H1 (cell line): ENCODE data around the gene RHOB. TPM values are rescaled to one million over a fixed set of nuclear protein-coding genes. Genes with fewer than 3 reads are reported as not detected.

Experiments
- CTCF ChIA-PET: fragments of 300-600 bp; sonication (Branson Sonifier 250); formaldehyde crosslinking; loops from one replicate; lab custom pipeline; 2021; ENCODE audit not compliant: partially characterized antibody; lab: Charles Lee
- POLR2A ChIA-PET: fragments of 300-600 bp; sonication (Branson Sonifier 250); formaldehyde crosslinking; loops from one replicate; lab custom pipeline; 2021; ENCODE audit warnings: inconsistent platforms; ENCODE audit not compliant: partially characterized antibody; lab: Charles Lee
- DNase-seq, 2 experiments: peaks; one replicate each; pipeline versions ENCODE4 v3.0.0 to v3.0.0-alpha.2; 2010 to 2022; ENCODE audit warnings: low spot score in 2 of 2, low read depth in 1 of 2, mixed read lengths in 1 of 2
- FAIRE-seq: peaks from 2 replicates; lab custom pipeline; 2011; peaks lifted over from hg19 to GRCh38; lab: Jason Lieb, UNC
- H2AFZ ChIP-seq: 2 replicates; pipeline ENCODE4 v1.8.1; 2012; ENCODE audit warnings: low read length, inconsistent platforms
- H2AK5ac ChIP-seq: 2 replicates; pipeline ENCODE4 v1.6.1; 2013; ENCODE audit warnings: low read depth, low read length
- H2BK120ac ChIP-seq: replicated peaks from 2 replicates; pipeline ENCODE3; 2013; ENCODE audit warnings: low read depth, low read length, inconsistent platforms
- H2BK12ac ChIP-seq: 2 replicates; pipeline ENCODE4 v1.6.1; 2013; ENCODE audit warnings: low read depth, low read length
- H2BK15ac ChIP-seq: 2 replicates; pipeline ENCODE4 v1.6.1; 2013; ENCODE audit warnings: low read length
- H2BK20ac ChIP-seq: 2 replicates; pipeline ENCODE4 v1.6.1; 2013; ENCODE audit warnings: low read length
- H2BK5ac ChIP-seq: 2 replicates; pipeline ENCODE4 v1.6.1; 2013; ENCODE audit warnings: low read depth, low read length
- H3K14ac ChIP-seq: 2 replicates; pipeline ENCODE4 v1.6.1; 2013; ENCODE audit warnings: inconsistent platforms; ENCODE audit not compliant: insufficient read length
- H3K18ac ChIP-seq: 2 replicates; pipeline ENCODE4 v1.6.1; 2013; ENCODE audit warnings: low read length; ENCODE audit errors: extremely low read depth
- H3K23ac ChIP-seq: 2 replicates; pipeline ENCODE4 v1.6.1; 2013; ENCODE audit warnings: inconsistent platforms; ENCODE audit not compliant: insufficient read length
- H3K23me2 ChIP-seq: 2 replicates; pipeline ENCODE4 v1.6.1; 2013; ENCODE audit warnings: low read depth, low read length
- H3K27ac ChIP-seq: 2 replicates; pipeline ENCODE4 v1.6.1; 2011; ENCODE audit warnings: low read depth, low read length, inconsistent platforms
- H3K27me3 ChIP-seq, 4 experiments: replicated peaks in 1 of 4; 1 replicate in 1 of 4; 2 replicates in 3 of 4; pipeline versions ENCODE4 v1.6.1 to v1.8.1; 2011 to 2013; ENCODE audit warnings: low read length in 3 of 4, mild to moderate bottlenecking in 3 of 4, inconsistent platforms in 2 of 4, mixed read lengths in 2 of 4, moderate library complexity in 1 of 4; ENCODE audit not compliant: control insufficient read depth in 3 of 4, insufficient read depth in 3 of 4; ENCODE audit errors: extremely low read depth in 1 of 4
- H3K36me3 ChIP-seq, 4 experiments: 2 replicates each; pipeline versions ENCODE4 v1.6.1 to v1.8.1; 2011 to 2013; ENCODE audit warnings: mild to moderate bottlenecking in 4 of 4, low read length in 3 of 4, moderate library complexity in 2 of 4, control low read depth in 1 of 4, inconsistent platforms in 1 of 4; ENCODE audit not compliant: insufficient read depth in 4 of 4, control insufficient read depth in 2 of 4
- H3K4ac ChIP-seq: replicated peaks from 2 replicates; pipeline ENCODE3; 2013; ENCODE audit warnings: low read length, low read depth, mixed read lengths, inconsistent platforms; ENCODE audit not compliant: insufficient read length
- H3K4me1 ChIP-seq, 4 experiments: replicated peaks in 1 of 4; 1 replicate in 1 of 4; 2 replicates in 3 of 4; pipeline versions ENCODE4 v1.6.1 to v1.8.1; 2011 to 2013; ENCODE audit warnings: low read length in 3 of 4, inconsistent platforms in 2 of 4, mixed read lengths in 1 of 4; ENCODE audit not compliant: insufficient read depth in 4 of 4, control insufficient read depth in 3 of 4
- H3K4me2 ChIP-seq, 2 experiments: 2 replicates each; pipeline versions ENCODE4 v1.6.1 to v1.8.1; 2011 to 2013; ENCODE audit warnings: low read depth in 2 of 2, low read length in 2 of 2, control low read depth in 1 of 2, inconsistent platforms in 1 of 2, mild to moderate bottlenecking in 1 of 2; ENCODE audit not compliant: insufficient read depth in 1 of 2
- H3K4me3 ChIP-seq, 4 experiments: fragments of 200-600, 300-600 bp in 1 of 4; sonication (generic), shearing (Covaris generic), sonication (Bioruptor Twin) in 1 of 4; 2 replicates each; pipeline versions ENCODE4 v1.5.1 to v1.8.1; 2011 to 2016; ENCODE audit warnings: low read length in 4 of 4, low read depth in 3 of 4, control low read depth in 2 of 4, inconsistent platforms in 2 of 4, mild to moderate bottlenecking in 2 of 4, mixed read lengths in 1 of 4, moderate library complexity in 1 of 4; ENCODE audit not compliant: insufficient read depth in 2 of 4; ENCODE audit errors: extremely low read depth in 1 of 4
- H3K56ac ChIP-seq: replicated peaks from 2 replicates; pipeline ENCODE3; 2013; ENCODE audit warnings: low read depth, mild to moderate bottlenecking, mixed read lengths, low read length, inconsistent platforms; ENCODE audit not compliant: insufficient read length
- H3K79me1 ChIP-seq: 2 replicates; pipeline ENCODE4 v1.6.1; 2013; ENCODE audit warnings: low read depth, low read length, control low read depth
- H3K79me2 ChIP-seq, 2 experiments: 2 replicates each; pipeline versions ENCODE4 v1.6.1 to v1.8.1; 2012 to 2013; ENCODE audit warnings: low read length in 2 of 2, mild to moderate bottlenecking in 2 of 2, inconsistent platforms in 1 of 2; ENCODE audit not compliant: insufficient read depth in 2 of 2, control insufficient read depth in 1 of 2
- H3K9ac ChIP-seq, 4 experiments: replicated peaks in 1 of 4; 1 replicate in 1 of 4; 2 replicates in 3 of 4; pipeline versions ENCODE4 v1.6.1 to v1.8.1; 2011 to 2013; ENCODE audit warnings: low read depth in 3 of 4, low read length in 3 of 4, control low read depth in 2 of 4, mild to moderate bottlenecking in 2 of 4, moderate library complexity in 2 of 4, inconsistent platforms in 1 of 4; ENCODE audit errors: extremely low read depth in 1 of 4
- H3K9me3 ChIP-seq, 2 experiments: 2 replicates each; pipeline versions ENCODE4 v1.6.1 to v1.8.1; 2012 to 2013; ENCODE audit warnings: mild to moderate bottlenecking in 2 of 2, moderate library complexity in 2 of 2, control low read depth in 1 of 2, inconsistent platforms in 1 of 2, low read depth in 1 of 2, low read length in 1 of 2, mixed read lengths in 1 of 2; ENCODE audit not compliant: insufficient read depth in 2 of 2
- H4K20me1 ChIP-seq, 2 experiments: replicated peaks in 1 of 2; 2 replicates each; pipeline versions ENCODE3 to v1.8.1; 2011 to 2013; ENCODE audit warnings: inconsistent platforms in 2 of 2, low read length in 2 of 2, mild to moderate bottlenecking in 1 of 2; ENCODE audit not compliant: insufficient read depth in 2 of 2, control insufficient read depth in 1 of 2
- H4K5ac ChIP-seq: 2 replicates; pipeline ENCODE4 v1.6.1; 2013; ENCODE audit warnings: low read length, low read depth, mixed read lengths, inconsistent platforms; ENCODE audit not compliant: insufficient read length
- H4K8ac ChIP-seq: 2 replicates; pipeline ENCODE4 v1.8.0; 2013; ENCODE audit warnings: mild to moderate bottlenecking, moderate library complexity, low read length, inconsistent platforms; ENCODE audit not compliant: insufficient read depth; ENCODE audit errors: extremely low read depth
- H4K91ac ChIP-seq: replicated peaks from 2 replicates; pipeline ENCODE3; 2013; ENCODE audit warnings: low read length, mixed read lengths, inconsistent platforms; ENCODE audit not compliant: insufficient read length
- CBX8 ChIP-seq: fragments of 300-800, 300-1000 bp; sonication (generic); IDR thresholded peaks from 2 replicates; pipeline ENCODE4 v1.7.1; 2016; ENCODE audit warnings: low read depth, low read length, borderline replicate concordance
- JUN ChIP-seq: IDR thresholded peaks from 2 replicates; pipeline ENCODE4 v1.6.1; 2011; ENCODE audit warnings: low read depth, mild to moderate bottlenecking, improper control_type of control experiment, low read length
- RNF2 ChIP-seq: fragments of 200-900, 300-1000 bp; sonication (generic); IDR thresholded peaks from 2 replicates; pipeline ENCODE4 v1.7.1; 2016; ENCODE audit warnings: borderline replicate concordance, low read depth, mild to moderate bottlenecking, antibody characterized with exemption, low read length; ENCODE audit not compliant: poor library complexity, severe bottlenecking; ENCODE audit errors: missing control alignments
- SIN3A ChIP-seq, 2 experiments: IDR thresholded peaks in 1 of 2; conservative IDR thresholded peaks in 1 of 2; 2 replicates each; pipeline ENCODE4 v1.6.1; 2011 to 2012; ENCODE audit warnings: low read length in 2 of 2, improper control_type of control experiment in 1 of 2, low read depth in 1 of 2, mild to moderate bottlenecking in 1 of 2
- SUZ12 ChIP-seq: fragments of 200-600 bp; sonication (generic); IDR thresholded peaks from 2 replicates; pipeline ENCODE4 v1.6.1; 2012; ENCODE audit warnings: mild to moderate bottlenecking, inconsistent platforms, low read length, moderate library complexity, mixed read lengths
- WGBS, 2 experiments: shearing (Covaris generic) in 1 of 2; methylation state at CpG; one replicate each; pipeline versions ENCODE4 v1.1.6 to v1.1.7; 2013 to 2015; ENCODE audit warnings: low lambda C conversion rate in 2 of 2, mixed read lengths in 2 of 2, inconsistent platforms in 1 of 2, low coverage in 1 of 2, missing lambda C conversion rate in 1 of 2; ENCODE audit not compliant: insufficient replicate concordance in 2 of 2, insufficient coverage in 1 of 2, insufficient read length in 1 of 2; ENCODE audit errors: extremely low coverage in 1 of 2, missing lambda C conversion rate in 1 of 2; 5-methylcytosine and 5-hydroxymethylcytosine counted together
- polyA plus RNA-seq, 7 experiments: library from polyadenylated mRNA; depleted of rRNA in 3 of 7; stranded (reverse) in 5 of 7; unstranded in 2 of 7; fragments of >200 nt in 5 of 7; fragments of 200-250 nt in 2 of 7; gene quantifications; 1 replicate in 5 of 7; 2 replicates in 1 of 7; 4 replicates in 1 of 7; pipeline versions ENCODE4 v1.2.1 to v1.2.3, GENCODE V29; 2011 to 2013; ENCODE audit warnings: missing spikeins in 2 of 7, mixed read lengths in 2 of 7
- total RNA-seq: library from RNA; stranded (reverse); fragmentation: NEBNext Ultra II Directional; extraction: Animal tissue kit (Norgen Biotek cat#: 25700); gene quantifications from 2 replicates; pipeline ENCODE4 v1.2.1, GENCODE V29; 2021
- TF ChIP-seq, protein P1 (sequence below), 3 experiments: IDR thresholded peaks; 1 replicate in 2 of 3; 2 replicates in 1 of 3; pipeline versions ENCODE4 v1.5.1 to v1.6.1; 2011; ENCODE audit warnings: low read length in 3 of 3, mild to moderate bottlenecking in 3 of 3, inconsistent platforms in 2 of 3, low read depth in 1 of 3, moderate library complexity in 1 of 3; ENCODE audit not compliant: insufficient read depth in 1 of 3; ENCODE audit errors: control extremely low read depth in 1 of 3

The RHOB gene
- total and polyA plus RNA-seq, 2 of the 8 experiments (the other 6 are each of a cell fraction or from before 2014, with no cell fraction given): 9.3 to 9.5 TPM

DNA sequence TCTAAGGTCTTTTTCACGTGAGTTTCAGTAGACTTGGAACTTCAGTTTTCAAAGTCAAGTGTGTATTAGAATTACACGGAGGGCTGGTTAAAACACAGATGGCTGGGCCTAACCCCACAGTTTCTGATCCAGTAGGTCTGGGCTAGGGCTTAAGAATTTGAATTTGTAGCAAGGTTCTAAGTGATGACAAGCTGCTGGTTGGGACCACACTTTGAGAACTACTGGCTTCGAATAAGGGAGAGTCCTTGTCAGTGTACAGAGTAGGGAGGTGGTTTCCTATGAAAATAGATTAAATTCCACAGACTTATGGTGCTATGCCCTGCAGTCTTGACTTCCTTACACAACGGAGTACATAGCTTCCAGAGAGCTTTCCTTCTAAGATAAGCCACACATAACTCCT is 4.5 kb downstream of the RHOB start:
- Histone ChIP-seq H3K79me2 (no peaks in the 10 kb centered on the region), H3K18ac (no peak overlapping the region), H3K23ac (no peak overlapping the region), H3K27ac (no peak overlapping the region), H2BK5ac (no peak overlapping the region), H3K4ac (no peak overlapping the region), H4K8ac (no peak overlapping the region), H2BK12ac (no peak overlapping the region), H2BK15ac (no peak overlapping the region), H4K20me1 (peaks cover 12% of the 10 kb centered on the region in 2 experiments), H3K14ac (no peak overlapping the region), H3K23me2 (peaks cover 11% of the 10 kb centered on the region; the same call in 1 of the 2 replicates), H3K4me3 (no peak overlapping the region), H3K27me3 (peaks cover 13 to 51% (median 34%) of the 10 kb centered on the region in 4 experiments), H4K91ac (no peak overlapping the region), H2AFZ (no peak overlapping the region), H3K36me3 (no peaks in the 10 kb centered on the region), H2BK20ac (no peak overlapping the region), H2BK120ac (no peak overlapping the region), H4K5ac (no peak overlapping the region), H2AK5ac (no peak overlapping the region), H3K4me2 (no peak overlapping the region), H3K56ac (no peak overlapping the region), H3K9me3 (no peaks in the 10 kb centered on the region), H3K4me1 (peaks cover 9 to 15% (median 12%) of the 10 kb centered on the region in 4 experiments), H3K79me1 (no peaks in the 10 kb centered on the region), H3K9ac (no peak overlapping the region)
- FAIRE-seq (no peak), DNase-seq (no peak)
- CTCF ChIA-PET: interaction anchor here (0.7 to 13.5 kb wide), 18 partner anchors 7 to 196 kb away, joined by 3 to 367 read pairs (median 4); no protein-coding TSS in a partner anchor
- POLR2A ChIA-PET: no interaction called here
- 89% methylated on average over 4 of the region's 4 CpGs; no CpG with 5 or more reads in 1 of the 2 experiments for WGBS, 2 experiments
- TF ChIP-seq CBX8 (no peak), SUZ12 (no peak), SIN3A (conservative IDR thresholded peaks at IDR 0.05 in 1 of 2, IDR thresholded peaks at IDR 0.05 in 1 of 2; ENCODE audit: low read depth in 1 of 2, low read length in 2 of 2) (no peak), RNF2 (no peak), JUN (no peak)
- TF ChIP-seq, protein P1, sequence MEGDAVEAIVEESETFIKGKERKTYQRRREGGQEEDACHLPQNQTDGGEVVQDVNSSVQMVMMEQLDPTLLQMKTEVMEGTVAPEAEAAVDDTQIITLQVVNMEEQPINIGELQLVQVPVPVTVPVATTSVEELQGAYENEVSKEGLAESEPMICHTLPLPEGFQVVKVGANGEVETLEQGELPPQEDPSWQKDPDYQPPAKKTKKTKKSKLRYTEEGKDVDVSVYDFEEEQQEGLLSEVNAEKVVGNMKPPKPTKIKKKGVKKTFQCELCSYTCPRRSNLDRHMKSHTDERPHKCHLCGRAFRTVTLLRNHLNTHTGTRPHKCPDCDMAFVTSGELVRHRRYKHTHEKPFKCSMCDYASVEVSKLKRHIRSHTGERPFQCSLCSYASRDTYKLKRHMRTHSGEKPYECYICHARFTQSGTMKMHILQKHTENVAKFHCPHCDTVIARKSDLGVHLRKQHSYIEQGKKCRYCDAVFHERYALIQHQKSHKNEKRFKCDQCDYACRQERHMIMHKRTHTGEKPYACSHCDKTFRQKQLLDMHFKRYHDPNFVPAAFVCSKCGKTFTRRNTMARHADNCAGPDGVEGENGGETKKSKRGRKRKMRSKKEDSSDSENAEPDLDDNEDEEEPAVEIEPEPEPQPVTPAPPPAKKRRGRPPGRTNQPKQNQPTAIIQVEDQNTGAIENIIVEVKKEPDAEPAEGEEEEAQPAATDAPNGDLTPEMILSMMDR (IDR thresholded peaks at IDR 0.05; ENCODE audit: control extremely low read depth in 1 of 3, insufficient read depth in 1 of 3, low read depth in 1 of 3, low read length in 3 of 3): no peak
